H1 (cell line): ENCODE results near the gene ADAMTS8. TPM values are rescaled to one million over a fixed set of nuclear protein-coding genes. Genes with fewer than 3 reads are reported as not detected.

Source experiments
- JUN ChIP-seq: IDR thresholded peaks from 2 replicates; pipeline ENCODE4 v1.6.1; 2011; ENCODE audit warnings: low read depth, mild to moderate bottlenecking, improper control_type of control experiment, low read length
- MAFK ChIP-seq: IDR thresholded peaks from 2 replicates; pipeline ENCODE4 v1.6.1; 2012; ENCODE audit warnings: low read depth, mild to moderate bottlenecking, improper control_type of control experiment, low read length
- SUZ12 ChIP-seq: fragments of 200-600 bp; sonication (generic); IDR thresholded peaks from 2 replicates; pipeline ENCODE4 v1.6.1; 2012; ENCODE audit warnings: mild to moderate bottlenecking, inconsistent platforms, low read length, moderate library complexity, mixed read lengths
- TBP ChIP-seq: IDR thresholded peaks from 2 replicates; pipeline ENCODE4 v1.6.1; 2011; ENCODE audit warnings: low read depth, low read length, improper control_type of control experiment
- polyA plus RNA-seq, 7 experiments: library from polyadenylated mRNA; depleted of rRNA in 3 of 7; stranded (reverse) in 5 of 7; unstranded in 2 of 7; fragments of >200 nt in 5 of 7; fragments of 200-250 nt in 2 of 7; gene quantifications; 1 replicate in 5 of 7; 2 replicates in 1 of 7; 4 replicates in 1 of 7; pipeline versions ENCODE4 v1.2.1 to v1.2.3, GENCODE V29; 2011 to 2013; ENCODE audit warnings: missing spikeins in 2 of 7, mixed read lengths in 2 of 7
- total RNA-seq: library from RNA; stranded (reverse); fragmentation: NEBNext Ultra II Directional; extraction: Animal tissue kit (Norgen Biotek cat#: 25700); gene quantifications from 2 replicates; pipeline ENCODE4 v1.2.1, GENCODE V29; 2021
- TF ChIP-seq, protein P1 (sequence below): fragments of 300-600 bp; sonication (generic); IDR thresholded peaks from 2 replicates; pipeline ENCODE4 v1.7.1; 2012; ENCODE audit warnings: low read length, moderate library complexity, mild to moderate bottlenecking, inconsistent platforms; ENCODE audit not compliant: insufficient replicate concordance

Gene ADAMTS8
- total and polyA plus RNA-seq, 2 of the 8 experiments (the other 6 are each of a cell fraction or from before 2014, with no cell fraction given): 9.3 to 16.6 TPM

DNA sequence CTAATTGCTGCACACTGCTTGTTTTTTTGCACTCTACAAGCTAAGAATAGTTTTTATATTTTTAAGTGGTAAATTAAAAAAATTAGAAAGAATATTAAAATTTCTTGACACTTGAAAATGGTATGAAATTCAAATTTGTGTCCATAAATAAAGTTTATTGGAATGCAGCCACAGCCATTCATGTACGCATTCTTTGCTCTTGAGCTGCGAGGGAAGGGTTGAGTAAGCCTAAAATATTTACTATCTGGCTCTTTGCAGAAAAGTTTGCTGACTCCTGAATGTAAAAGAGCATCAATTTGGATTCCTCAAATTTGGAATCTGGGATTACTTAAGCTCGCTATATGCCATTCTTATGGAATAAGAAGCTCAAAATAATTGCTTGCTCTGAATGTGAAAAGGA lies 3.4 kb upstream of the ADAMTS8 start (continued):
- TF ChIP-seq, protein P1, sequence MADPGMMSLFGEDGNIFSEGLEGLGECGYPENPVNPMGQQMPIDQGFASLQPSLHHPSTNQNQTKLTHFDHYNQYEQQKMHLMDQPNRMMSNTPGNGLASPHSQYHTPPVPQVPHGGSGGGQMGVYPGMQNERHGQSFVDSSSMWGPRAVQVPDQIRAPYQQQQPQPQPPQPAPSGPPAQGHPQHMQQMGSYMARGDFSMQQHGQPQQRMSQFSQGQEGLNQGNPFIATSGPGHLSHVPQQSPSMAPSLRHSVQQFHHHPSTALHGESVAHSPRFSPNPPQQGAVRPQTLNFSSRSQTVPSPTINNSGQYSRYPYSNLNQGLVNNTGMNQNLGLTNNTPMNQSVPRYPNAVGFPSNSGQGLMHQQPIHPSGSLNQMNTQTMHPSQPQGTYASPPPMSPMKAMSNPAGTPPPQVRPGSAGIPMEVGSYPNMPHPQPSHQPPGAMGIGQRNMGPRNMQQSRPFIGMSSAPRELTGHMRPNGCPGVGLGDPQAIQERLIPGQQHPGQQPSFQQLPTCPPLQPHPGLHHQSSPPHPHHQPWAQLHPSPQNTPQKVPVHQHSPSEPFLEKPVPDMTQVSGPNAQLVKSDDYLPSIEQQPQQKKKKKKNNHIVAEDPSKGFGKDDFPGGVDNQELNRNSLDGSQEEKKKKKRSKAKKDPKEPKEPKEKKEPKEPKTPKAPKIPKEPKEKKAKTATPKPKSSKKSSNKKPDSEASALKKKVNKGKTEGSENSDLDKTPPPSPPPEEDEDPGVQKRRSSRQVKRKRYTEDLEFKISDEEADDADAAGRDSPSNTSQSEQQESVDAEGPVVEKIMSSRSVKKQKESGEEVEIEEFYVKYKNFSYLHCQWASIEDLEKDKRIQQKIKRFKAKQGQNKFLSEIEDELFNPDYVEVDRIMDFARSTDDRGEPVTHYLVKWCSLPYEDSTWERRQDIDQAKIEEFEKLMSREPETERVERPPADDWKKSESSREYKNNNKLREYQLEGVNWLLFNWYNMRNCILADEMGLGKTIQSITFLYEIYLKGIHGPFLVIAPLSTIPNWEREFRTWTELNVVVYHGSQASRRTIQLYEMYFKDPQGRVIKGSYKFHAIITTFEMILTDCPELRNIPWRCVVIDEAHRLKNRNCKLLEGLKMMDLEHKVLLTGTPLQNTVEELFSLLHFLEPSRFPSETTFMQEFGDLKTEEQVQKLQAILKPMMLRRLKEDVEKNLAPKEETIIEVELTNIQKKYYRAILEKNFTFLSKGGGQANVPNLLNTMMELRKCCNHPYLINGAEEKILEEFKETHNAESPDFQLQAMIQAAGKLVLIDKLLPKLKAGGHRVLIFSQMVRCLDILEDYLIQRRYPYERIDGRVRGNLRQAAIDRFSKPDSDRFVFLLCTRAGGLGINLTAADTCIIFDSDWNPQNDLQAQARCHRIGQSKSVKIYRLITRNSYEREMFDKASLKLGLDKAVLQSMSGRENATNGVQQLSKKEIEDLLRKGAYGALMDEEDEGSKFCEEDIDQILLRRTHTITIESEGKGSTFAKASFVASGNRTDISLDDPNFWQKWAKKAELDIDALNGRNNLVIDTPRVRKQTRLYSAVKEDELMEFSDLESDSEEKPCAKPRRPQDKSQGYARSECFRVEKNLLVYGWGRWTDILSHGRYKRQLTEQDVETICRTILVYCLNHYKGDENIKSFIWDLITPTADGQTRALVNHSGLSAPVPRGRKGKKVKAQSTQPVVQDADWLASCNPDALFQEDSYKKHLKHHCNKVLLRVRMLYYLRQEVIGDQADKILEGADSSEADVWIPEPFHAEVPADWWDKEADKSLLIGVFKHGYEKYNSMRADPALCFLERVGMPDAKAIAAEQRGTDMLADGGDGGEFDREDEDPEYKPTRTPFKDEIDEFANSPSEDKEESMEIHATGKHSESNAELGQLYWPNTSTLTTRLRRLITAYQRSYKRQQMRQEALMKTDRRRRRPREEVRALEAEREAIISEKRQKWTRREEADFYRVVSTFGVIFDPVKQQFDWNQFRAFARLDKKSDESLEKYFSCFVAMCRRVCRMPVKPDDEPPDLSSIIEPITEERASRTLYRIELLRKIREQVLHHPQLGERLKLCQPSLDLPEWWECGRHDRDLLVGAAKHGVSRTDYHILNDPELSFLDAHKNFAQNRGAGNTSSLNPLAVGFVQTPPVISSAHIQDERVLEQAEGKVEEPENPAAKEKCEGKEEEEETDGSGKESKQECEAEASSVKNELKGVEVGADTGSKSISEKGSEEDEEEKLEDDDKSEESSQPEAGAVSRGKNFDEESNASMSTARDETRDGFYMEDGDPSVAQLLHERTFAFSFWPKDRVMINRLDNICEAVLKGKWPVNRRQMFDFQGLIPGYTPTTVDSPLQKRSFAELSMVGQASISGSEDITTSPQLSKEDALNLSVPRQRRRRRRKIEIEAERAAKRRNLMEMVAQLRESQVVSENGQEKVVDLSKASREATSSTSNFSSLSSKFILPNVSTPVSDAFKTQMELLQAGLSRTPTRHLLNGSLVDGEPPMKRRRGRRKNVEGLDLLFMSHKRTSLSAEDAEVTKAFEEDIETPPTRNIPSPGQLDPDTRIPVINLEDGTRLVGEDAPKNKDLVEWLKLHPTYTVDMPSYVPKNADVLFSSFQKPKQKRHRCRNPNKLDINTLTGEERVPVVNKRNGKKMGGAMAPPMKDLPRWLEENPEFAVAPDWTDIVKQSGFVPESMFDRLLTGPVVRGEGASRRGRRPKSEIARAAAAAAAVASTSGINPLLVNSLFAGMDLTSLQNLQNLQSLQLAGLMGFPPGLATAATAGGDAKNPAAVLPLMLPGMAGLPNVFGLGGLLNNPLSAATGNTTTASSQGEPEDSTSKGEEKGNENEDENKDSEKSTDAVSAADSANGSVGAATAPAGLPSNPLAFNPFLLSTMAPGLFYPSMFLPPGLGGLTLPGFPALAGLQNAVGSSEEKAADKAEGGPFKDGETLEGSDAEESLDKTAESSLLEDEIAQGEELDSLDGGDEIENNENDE: no peak
- TF ChIP-seq MAFK (no peak), JUN (no peak), SUZ12 (no peak), TBP (no peak)
